Measurements from ENCODE around the gene CDC14A.

Gene CDC14A

GRCh38 chr1:100496896-100497295 lies 144.6 kb downstream of the CDC14A start:
- no peak for DNase-seq (ENCODE audit: low read depth)

- DNase-seq (ENCODE audit: low read depth) = no peak
Measured at GRCh38 chr1:100497796-100498195, 145.5 kb downstream of the CDC14A start.

GRCh38 chr1:100499194-100499811 lies 147.0 kb downstream of the CDC14A start:
- DNase-seq (ENCODE audit: low read depth) = no peak

GRCh38 chr1:100502052-100502792 lies 149.9 kb downstream of the CDC14A start:
- no peak for DNase-seq (ENCODE audit: low read depth)

GRCh38 chr1:100506217-100506616 lies 153.9 kb downstream of the CDC14A start:
- no peak for DNase-seq (ENCODE audit: low read depth)

GRCh38 chr1:100510451-100510850 lies 158.1 kb downstream of the CDC14A start:
- no peak for DNase-seq (ENCODE audit: low read depth)

GRCh38 chr1:100511058-100511457 lies 158.8 kb downstream of the CDC14A start:
- DNase-seq (ENCODE audit: low read depth) = no peak

- no peak for DNase-seq (ENCODE audit: low read depth)
Measured at GRCh38 chr1:100511773-100512172, 159.5 kb downstream of the CDC14A start.

GRCh38 chr1:100512803-100513352 lies 160.6 kb downstream of the CDC14A start:
- no peak for DNase-seq (ENCODE audit: low read depth)

- no peak for DNase-seq (ENCODE audit: low read depth)
Measured at GRCh38 chr1:100516857-100517256, 164.6 kb downstream of the CDC14A start.

- DNase-seq (ENCODE audit: low read depth) = no peak
Measured at GRCh38 chr1:100517515-100517914, 165.2 kb downstream of the CDC14A start.

- DNase-seq (ENCODE audit: low read depth) = no peak
Measured at GRCh38 chr1:100518023-100518422, 165.7 kb downstream of the CDC14A start.

GRCh38 chr1:100523038-100523652 lies 170.8 kb downstream of the CDC14A start:
- no peak for DNase-seq (ENCODE audit: low read depth)

GRCh38 chr1:100524355-100524754 lies 172.0 kb downstream of the CDC14A start:
- no peak for DNase-seq (ENCODE audit: low read depth)

- DNase-seq (ENCODE audit: low read depth) = no peak
Measured at GRCh38 chr1:100526894-100527293, 174.6 kb downstream of the CDC14A start.

GRCh38 chr1:100528871-100529270 lies 176.6 kb downstream of the CDC14A start:
- DNase-seq (ENCODE audit: low read depth) = no peak

- no peak for DNase-seq (ENCODE audit: low read depth)
Measured at GRCh38 chr1:100530141-100530540, 177.8 kb downstream of the CDC14A start.

GRCh38 chr1:100530880-100531487 lies 178.7 kb downstream of the CDC14A start:
- no peak for DNase-seq (ENCODE audit: low read depth)

- no peak for DNase-seq (ENCODE audit: low read depth)
Measured at GRCh38 chr1:100532645-100533044, 180.3 kb downstream of the CDC14A start.

- DNase-seq (ENCODE audit: low read depth) = no peak
Measured at GRCh38 chr1:100535264-100535663, 183.0 kb downstream of the CDC14A start.

- DNase-seq (ENCODE audit: low read depth) = no peak
Measured at GRCh38 chr1:100536031-100536430, 183.7 kb downstream of the CDC14A start.
